ENCODE measurements around the gene TAS2R41.

Gene TAS2R41

DNA sequence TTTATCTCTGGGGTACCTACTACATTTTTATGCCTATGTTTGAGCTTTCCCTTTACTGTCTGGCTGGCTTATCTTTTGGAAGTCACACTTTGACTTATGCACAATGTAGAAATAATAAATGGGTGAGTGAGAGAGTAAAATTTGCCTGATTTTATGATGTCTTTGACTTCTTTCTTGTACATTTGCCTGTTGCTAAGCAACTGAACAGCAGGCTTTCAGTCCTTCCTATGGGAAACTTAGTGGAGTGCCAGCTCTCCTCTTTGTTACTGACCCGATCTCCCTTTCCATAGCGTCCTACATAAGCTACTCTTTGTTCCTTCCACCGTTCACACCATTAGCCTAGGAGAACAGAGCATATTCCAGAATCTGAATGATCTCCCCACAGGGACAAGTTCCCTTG is 30.2 kb upstream of the TAS2R41 start:
- DNase-seq, result no peak
- peaks cover 1% of the 10 kb centered on the region for H3K9me3 ChIP-seq (ENCODE audit: insufficient read depth, low read depth, low read length)
- no peaks in the 10 kb centered on the region for H3K79me2 ChIP-seq (ENCODE audit: control insufficient read depth, insufficient read depth, low read length, poor library complexity)
- no peaks in the 10 kb centered on the region for H3K36me3 ChIP-seq (ENCODE audit: control insufficient read depth in 1 of 2, insufficient read depth in 2 of 2, low read length in 2 of 2)
- no peak overlapping the region for H3K14ac ChIP-seq (ENCODE audit: low read length)
- H3K4me3 ChIP-seq (ENCODE audit: low read depth, low read length), result no peak overlapping the region
- no peaks in the 10 kb centered on the region for H3K79me1 ChIP-seq (ENCODE audit: low read length)
- no peak overlapping the region for H3K4ac ChIP-seq (ENCODE audit: low read depth, low read length)
- H2BK120ac ChIP-seq (ENCODE audit: insufficient read depth, low read length, poor library complexity), result no peak overlapping the region
- WGBS (ENCODE audit: extremely low coverage, insufficient coverage, insufficient read length), result no CpG with 5 or more reads among the region's 3 CpGs
- H3K27ac ChIP-seq (ENCODE audit: low read depth, low read length), result no peak overlapping the region
- no peak overlapping the region for H3K9ac ChIP-seq (ENCODE audit: low read length)
- H4K12ac ChIP-seq (ENCODE audit: low read depth, low read length), result no peak overlapping the region
- H3K18ac ChIP-seq (ENCODE audit: low read length), result no peak overlapping the region
- H2BK12ac ChIP-seq (ENCODE audit: low read length), result no peak overlapping the region
- no peak overlapping the region for H2AK5ac ChIP-seq (ENCODE audit: low read length)
- no peak overlapping the region for H2BK5ac ChIP-seq (ENCODE audit: low read depth, low read length, poor library complexity)
- no peak overlapping the region for H2AFZ ChIP-seq (ENCODE audit: insufficient read depth, low read length, poor library complexity)
- H3K4me1 ChIP-seq (ENCODE audit: control insufficient read depth in 1 of 2, insufficient read depth in 2 of 2, low read length in 2 of 2), result no peaks in the 10 kb centered on the region
- H3K27me3 ChIP-seq (ENCODE audit: insufficient read depth, low read length), result no peaks in the 10 kb centered on the region
- H3K4me2 ChIP-seq (ENCODE audit: low read length), result no peak overlapping the region
- H4K8ac ChIP-seq (ENCODE audit: low read depth, low read length), result no peak overlapping the region
- H3K23ac ChIP-seq (ENCODE audit: low read length), result no peak overlapping the region
- no peak overlapping the region for H4K91ac ChIP-seq (ENCODE audit: low read depth, low read length)

- H3K27me3 ChIP-seq (ENCODE audit: insufficient read depth, low read length), result no peaks in the 10 kb centered on the region
- H2AK5ac ChIP-seq (ENCODE audit: low read length), result no peak overlapping the region
- no peaks in the 10 kb centered on the region for H3K79me2 ChIP-seq (ENCODE audit: control insufficient read depth, insufficient read depth, low read length, poor library complexity)
- no peak overlapping the region for H4K12ac ChIP-seq (ENCODE audit: low read depth, low read length)
- H3K18ac ChIP-seq (ENCODE audit: low read length), result no peak overlapping the region
- no peak overlapping the region for H3K4me3 ChIP-seq (ENCODE audit: low read depth, low read length)
- no peak for DNase-seq
- no peaks in the 10 kb centered on the region for H3K4me1 ChIP-seq (ENCODE audit: control insufficient read depth in 1 of 2, insufficient read depth in 2 of 2, low read length in 2 of 2)
- no CpG with 5 or more reads among the region's 5 CpGs for WGBS (ENCODE audit: extremely low coverage, insufficient coverage, insufficient read length)
- no peak overlapping the region for H3K9ac ChIP-seq (ENCODE audit: low read length)
- H3K27ac ChIP-seq (ENCODE audit: low read depth, low read length), result no peak overlapping the region
- H2BK120ac ChIP-seq (ENCODE audit: insufficient read depth, low read length, poor library complexity), result no peak overlapping the region
- no peak overlapping the region for H3K4me2 ChIP-seq (ENCODE audit: low read length)
- no peak overlapping the region for H3K23ac ChIP-seq (ENCODE audit: low read length)
- no peak overlapping the region for H2BK12ac ChIP-seq (ENCODE audit: low read length)
- no peak overlapping the region for H4K91ac ChIP-seq (ENCODE audit: low read depth, low read length)
- H3K4ac ChIP-seq (ENCODE audit: low read depth, low read length), result no peak overlapping the region
- H2BK5ac ChIP-seq (ENCODE audit: low read depth, low read length, poor library complexity), result no peak overlapping the region
- no peak overlapping the region for H3K14ac ChIP-seq (ENCODE audit: low read length)
- H2AFZ ChIP-seq (ENCODE audit: insufficient read depth, low read length, poor library complexity), result no peak overlapping the region
- peaks cover 1% of the 10 kb centered on the region for H3K9me3 ChIP-seq (ENCODE audit: insufficient read depth, low read depth, low read length)
- no peaks in the 10 kb centered on the region for H3K36me3 ChIP-seq (ENCODE audit: control insufficient read depth in 1 of 2, insufficient read depth in 2 of 2, low read length in 2 of 2)
- no peak overlapping the region for H4K8ac ChIP-seq (ENCODE audit: low read depth, low read length)
- H3K79me1 ChIP-seq (ENCODE audit: low read length), result no peaks in the 10 kb centered on the region
These were observed 29.2 kb upstream of the TAS2R41 start for GRCh38 chr7:143448429-143448828.

GRCh38 chr7:143449793-143450192 is 27.9 kb upstream of the TAS2R41 start:
- Histone ChIP-seq H2BK120ac (ENCODE audit: insufficient read depth, low read length, poor library complexity) (no peak overlapping the region), H3K9me3 (ENCODE audit: insufficient read depth, low read depth, low read length) (peaks cover 1% of the 10 kb centered on the region), H4K8ac (ENCODE audit: low read depth, low read length) (no peak overlapping the region), H3K27ac (ENCODE audit: low read depth, low read length) (no peak overlapping the region), H4K91ac (ENCODE audit: low read depth, low read length) (no peak overlapping the region), H3K79me1 (ENCODE audit: low read length) (no peaks in the 10 kb centered on the region), H3K79me2 (ENCODE audit: control insufficient read depth, insufficient read depth, low read length, poor library complexity) (no peaks in the 10 kb centered on the region), H3K23ac (ENCODE audit: low read length) (no peak overlapping the region), H3K4me2 (ENCODE audit: low read length) (no peak overlapping the region), H2BK12ac (ENCODE audit: low read length) (no peak overlapping the region), H3K27me3 (ENCODE audit: insufficient read depth, low read length) (no peaks in the 10 kb centered on the region), H3K4ac (ENCODE audit: low read depth, low read length) (no peak overlapping the region), H3K14ac (ENCODE audit: low read length) (no peak overlapping the region), H3K4me3 (ENCODE audit: low read depth, low read length) (no peak overlapping the region), H3K36me3 (ENCODE audit: control insufficient read depth in 1 of 2, insufficient read depth in 2 of 2, low read length in 2 of 2) (no peaks in the 10 kb centered on the region), H2AFZ (ENCODE audit: insufficient read depth, low read length, poor library complexity) (no peak overlapping the region), H4K12ac (ENCODE audit: low read depth, low read length) (no peak overlapping the region), H2AK5ac (ENCODE audit: low read length) (no peak overlapping the region), H3K9ac (ENCODE audit: low read length) (no peak overlapping the region), H2BK5ac (ENCODE audit: low read depth, low read length, poor library complexity) (no peak overlapping the region), H3K18ac (ENCODE audit: low read length) (no peak overlapping the region), H3K4me1 (ENCODE audit: control insufficient read depth in 1 of 2, insufficient read depth in 2 of 2, low read length in 2 of 2) (peaks cover 0 to 3% of the 10 kb centered on the region in 2 experiments)
- no peak for DNase-seq
- WGBS (ENCODE audit: extremely low coverage, insufficient coverage, insufficient read length), result no CpG with 5 or more reads among the region's 3 CpGs

DNA sequence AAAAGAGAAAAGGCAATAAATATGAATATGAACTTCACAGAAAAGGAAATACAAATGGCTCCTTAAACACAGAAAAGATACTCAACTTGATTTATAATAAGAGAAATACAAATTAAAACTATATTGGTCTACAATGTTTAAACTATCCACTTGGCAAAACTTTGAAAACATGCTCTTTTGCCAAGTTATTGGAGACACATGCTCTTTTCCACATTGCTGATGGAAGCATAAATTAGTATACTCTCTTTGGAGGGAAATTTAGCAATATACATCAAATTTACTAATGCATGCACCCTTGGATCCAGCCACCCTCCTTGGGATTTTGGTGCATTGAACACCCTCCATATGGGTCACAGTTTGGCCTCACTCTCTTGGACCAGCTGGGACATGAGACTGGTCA is 26.6 kb upstream of the TAS2R41 start:
- no peak overlapping the region for H3K18ac ChIP-seq (ENCODE audit: low read length)
- no peak overlapping the region for H3K9ac ChIP-seq (ENCODE audit: low read length)
- H3K79me2 ChIP-seq (ENCODE audit: control insufficient read depth, insufficient read depth, low read length, poor library complexity), result no peaks in the 10 kb centered on the region
- no peaks in the 10 kb centered on the region for H3K36me3 ChIP-seq (ENCODE audit: control insufficient read depth in 1 of 2, insufficient read depth in 2 of 2, low read length in 2 of 2)
- H3K9me3 ChIP-seq (ENCODE audit: insufficient read depth, low read depth, low read length), result peaks cover 1% of the 10 kb centered on the region
- H3K4me1 ChIP-seq (ENCODE audit: control insufficient read depth in 1 of 2, insufficient read depth in 2 of 2, low read length in 2 of 2), result peaks cover 0 to 3% of the 10 kb centered on the region in 2 experiments
- H2BK12ac ChIP-seq (ENCODE audit: low read length), result no peak overlapping the region
- no peak overlapping the region for H3K4ac ChIP-seq (ENCODE audit: low read depth, low read length)
- H3K4me2 ChIP-seq (ENCODE audit: low read length), result no peak overlapping the region
- H2BK5ac ChIP-seq (ENCODE audit: low read depth, low read length, poor library complexity), result no peak overlapping the region
- H3K27me3 ChIP-seq (ENCODE audit: insufficient read depth, low read length), result no peaks in the 10 kb centered on the region
- no peak overlapping the region for H3K4me3 ChIP-seq (ENCODE audit: low read depth, low read length)
- H3K79me1 ChIP-seq (ENCODE audit: low read length), result no peaks in the 10 kb centered on the region
- no peak overlapping the region for H4K91ac ChIP-seq (ENCODE audit: low read depth, low read length)
- H2BK120ac ChIP-seq (ENCODE audit: insufficient read depth, low read length, poor library complexity), result no peak overlapping the region
- DNase-seq, result no peak
- H3K14ac ChIP-seq (ENCODE audit: low read length), result no peak overlapping the region
- H2AK5ac ChIP-seq (ENCODE audit: low read length), result no peak overlapping the region
- no peak overlapping the region for H3K23ac ChIP-seq (ENCODE audit: low read length)
- H4K12ac ChIP-seq (ENCODE audit: low read depth, low read length), result no peak overlapping the region
- no peak overlapping the region for H2AFZ ChIP-seq (ENCODE audit: insufficient read depth, low read length, poor library complexity)
- H3K27ac ChIP-seq (ENCODE audit: low read depth, low read length), result no peak overlapping the region
- H4K8ac ChIP-seq (ENCODE audit: low read depth, low read length), result no peak overlapping the region

Data from trophoblast cell (in vitro differentiated cells and primary cell).